Liver (tissue), 3 donors: ENCODE data around the gene PPDPF.

Experiments
- FOXA1 ChIP-seq: IDR thresholded peaks from 2 replicates; pipeline ENCODE4 v1.6.1; 2016; ENCODE audit warnings: antibody characterized with exemption
- GABPA ChIP-seq, 2 donors: IDR thresholded peaks in 1 of 2; conservative IDR thresholded peaks in 1 of 2; 2 replicates each; pipeline ENCODE4 v1.6.1; 2016; ENCODE audit warnings: antibody characterized with exemption in 2 of 2, mild to moderate bottlenecking in 1 of 2, moderate library complexity in 1 of 2
- HNF4A ChIP-seq, 2 donors: conservative IDR thresholded peaks; 2 replicates each; pipeline ENCODE4 v1.6.1; 2016; ENCODE audit warnings: antibody characterized with exemption in 2 of 2, mild to moderate bottlenecking in 2 of 2
- HNF4G ChIP-seq: IDR thresholded peaks from 2 replicates; pipeline ENCODE4 v1.6.1; 2016; ENCODE audit warnings: antibody characterized with exemption
- RAD21 ChIP-seq, 2 donors: IDR thresholded peaks; 2 replicates each; pipeline ENCODE4 v1.6.1; 2016; ENCODE audit warnings: antibody characterized with exemption in 2 of 2, mild to moderate bottlenecking in 2 of 2
- YY1 ChIP-seq: IDR thresholded peaks from 2 replicates; pipeline ENCODE4 v1.6.1; 2016; ENCODE audit warnings: antibody characterized with exemption, mild to moderate bottlenecking
- TF ChIP-seq, protein P1 (sequence below): fragments of 150-350 bp; IDR thresholded peaks from 2 replicates; pipeline ENCODE4 v1.5.1; 2017; ENCODE audit warnings: improper control_type of control experiment, low read depth, low read length; ENCODE audit not compliant: missing input control
- TF ChIP-seq, protein P2 (sequence below): IDR thresholded peaks from 2 replicates; pipeline ENCODE4 v1.6.1; 2016; ENCODE audit warnings: antibody characterized with exemption
- TF ChIP-seq, protein P3 (sequence below): IDR thresholded peaks from 2 replicates; pipeline ENCODE4 v1.6.1; 2016; ENCODE audit warnings: antibody characterized with exemption, mild to moderate bottlenecking
- TF ChIP-seq, protein P4 (sequence below): IDR thresholded peaks from 2 replicates; pipeline ENCODE4 v1.6.1; 2016; ENCODE audit warnings: antibody characterized with exemption
- donor health status: healthy.
- donor health status: healthy.

DNA sequence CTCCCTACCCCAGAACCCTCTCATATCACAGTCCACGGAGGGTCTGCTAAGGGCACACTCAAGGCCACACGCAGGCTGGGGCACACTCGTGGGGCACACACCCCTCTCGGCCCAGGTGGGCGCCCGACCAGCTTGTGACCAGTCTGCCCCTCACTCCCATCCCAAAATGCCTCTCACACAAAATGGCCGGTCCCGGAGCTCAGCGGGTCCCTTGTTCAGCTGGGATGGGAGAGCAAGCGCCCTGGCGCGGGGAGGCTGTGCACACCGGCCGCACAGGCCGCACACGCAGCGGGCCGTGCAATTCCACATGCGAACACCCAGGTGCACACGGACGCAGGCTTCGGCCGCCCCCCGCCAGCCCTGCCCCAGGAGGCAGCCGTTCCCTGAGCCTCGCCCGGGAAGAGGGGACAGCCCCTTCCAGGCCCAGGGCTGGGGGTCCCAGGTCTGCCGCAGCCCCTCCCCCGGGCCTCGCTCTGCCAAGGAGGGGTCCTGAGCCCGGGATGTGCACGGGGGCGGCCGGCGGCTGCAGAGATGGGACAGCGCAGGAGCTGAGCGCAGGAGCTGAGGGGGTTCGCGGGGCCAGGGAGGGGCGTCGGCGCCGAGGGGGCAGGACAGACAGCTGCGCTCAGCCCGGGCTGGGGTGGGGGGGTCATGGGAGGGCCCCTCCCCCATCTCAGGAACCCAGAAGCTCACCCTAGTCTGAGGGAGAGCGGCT is 49.4 kb upstream of the PPDPF start:
- TF ChIP-seq GABPA (IDR thresholded peaks at IDR 0.05 in 1 of 2, conservative IDR thresholded peaks at IDR 0.05 in 1 of 2) (no peak), RAD21 (IDR thresholded peaks at IDR 0.05) (no peak), HNF4G (no peak), YY1 (no peak), HNF4A (conservative IDR thresholded peaks at IDR 0.05) (no peak), FOXA1 (no peak)
- TF ChIP-seq, protein P1, sequence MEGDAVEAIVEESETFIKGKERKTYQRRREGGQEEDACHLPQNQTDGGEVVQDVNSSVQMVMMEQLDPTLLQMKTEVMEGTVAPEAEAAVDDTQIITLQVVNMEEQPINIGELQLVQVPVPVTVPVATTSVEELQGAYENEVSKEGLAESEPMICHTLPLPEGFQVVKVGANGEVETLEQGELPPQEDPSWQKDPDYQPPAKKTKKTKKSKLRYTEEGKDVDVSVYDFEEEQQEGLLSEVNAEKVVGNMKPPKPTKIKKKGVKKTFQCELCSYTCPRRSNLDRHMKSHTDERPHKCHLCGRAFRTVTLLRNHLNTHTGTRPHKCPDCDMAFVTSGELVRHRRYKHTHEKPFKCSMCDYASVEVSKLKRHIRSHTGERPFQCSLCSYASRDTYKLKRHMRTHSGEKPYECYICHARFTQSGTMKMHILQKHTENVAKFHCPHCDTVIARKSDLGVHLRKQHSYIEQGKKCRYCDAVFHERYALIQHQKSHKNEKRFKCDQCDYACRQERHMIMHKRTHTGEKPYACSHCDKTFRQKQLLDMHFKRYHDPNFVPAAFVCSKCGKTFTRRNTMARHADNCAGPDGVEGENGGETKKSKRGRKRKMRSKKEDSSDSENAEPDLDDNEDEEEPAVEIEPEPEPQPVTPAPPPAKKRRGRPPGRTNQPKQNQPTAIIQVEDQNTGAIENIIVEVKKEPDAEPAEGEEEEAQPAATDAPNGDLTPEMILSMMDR = no peak
- TF ChIP-seq, protein P2, sequence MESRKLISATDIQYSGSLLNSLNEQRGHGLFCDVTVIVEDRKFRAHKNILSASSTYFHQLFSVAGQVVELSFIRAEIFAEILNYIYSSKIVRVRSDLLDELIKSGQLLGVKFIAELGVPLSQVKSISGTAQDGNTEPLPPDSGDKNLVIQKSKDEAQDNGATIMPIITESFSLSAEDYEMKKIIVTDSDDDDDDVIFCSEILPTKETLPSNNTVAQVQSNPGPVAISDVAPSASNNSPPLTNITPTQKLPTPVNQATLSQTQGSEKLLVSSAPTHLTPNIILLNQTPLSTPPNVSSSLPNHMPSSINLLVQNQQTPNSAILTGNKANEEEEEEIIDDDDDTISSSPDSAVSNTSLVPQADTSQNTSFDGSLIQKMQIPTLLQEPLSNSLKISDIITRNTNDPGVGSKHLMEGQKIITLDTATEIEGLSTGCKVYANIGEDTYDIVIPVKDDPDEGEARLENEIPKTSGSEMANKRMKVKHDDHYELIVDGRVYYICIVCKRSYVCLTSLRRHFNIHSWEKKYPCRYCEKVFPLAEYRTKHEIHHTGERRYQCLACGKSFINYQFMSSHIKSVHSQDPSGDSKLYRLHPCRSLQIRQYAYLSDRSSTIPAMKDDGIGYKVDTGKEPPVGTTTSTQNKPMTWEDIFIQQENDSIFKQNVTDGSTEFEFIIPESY = no peak
- TF ChIP-seq, protein P3, sequence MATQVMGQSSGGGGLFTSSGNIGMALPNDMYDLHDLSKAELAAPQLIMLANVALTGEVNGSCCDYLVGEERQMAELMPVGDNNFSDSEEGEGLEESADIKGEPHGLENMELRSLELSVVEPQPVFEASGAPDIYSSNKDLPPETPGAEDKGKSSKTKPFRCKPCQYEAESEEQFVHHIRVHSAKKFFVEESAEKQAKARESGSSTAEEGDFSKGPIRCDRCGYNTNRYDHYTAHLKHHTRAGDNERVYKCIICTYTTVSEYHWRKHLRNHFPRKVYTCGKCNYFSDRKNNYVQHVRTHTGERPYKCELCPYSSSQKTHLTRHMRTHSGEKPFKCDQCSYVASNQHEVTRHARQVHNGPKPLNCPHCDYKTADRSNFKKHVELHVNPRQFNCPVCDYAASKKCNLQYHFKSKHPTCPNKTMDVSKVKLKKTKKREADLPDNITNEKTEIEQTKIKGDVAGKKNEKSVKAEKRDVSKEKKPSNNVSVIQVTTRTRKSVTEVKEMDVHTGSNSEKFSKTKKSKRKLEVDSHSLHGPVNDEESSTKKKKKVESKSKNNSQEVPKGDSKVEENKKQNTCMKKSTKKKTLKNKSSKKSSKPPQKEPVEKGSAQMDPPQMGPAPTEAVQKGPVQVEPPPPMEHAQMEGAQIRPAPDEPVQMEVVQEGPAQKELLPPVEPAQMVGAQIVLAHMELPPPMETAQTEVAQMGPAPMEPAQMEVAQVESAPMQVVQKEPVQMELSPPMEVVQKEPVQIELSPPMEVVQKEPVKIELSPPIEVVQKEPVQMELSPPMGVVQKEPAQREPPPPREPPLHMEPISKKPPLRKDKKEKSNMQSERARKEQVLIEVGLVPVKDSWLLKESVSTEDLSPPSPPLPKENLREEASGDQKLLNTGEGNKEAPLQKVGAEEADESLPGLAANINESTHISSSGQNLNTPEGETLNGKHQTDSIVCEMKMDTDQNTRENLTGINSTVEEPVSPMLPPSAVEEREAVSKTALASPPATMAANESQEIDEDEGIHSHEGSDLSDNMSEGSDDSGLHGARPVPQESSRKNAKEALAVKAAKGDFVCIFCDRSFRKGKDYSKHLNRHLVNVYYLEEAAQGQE = no peak
- TF ChIP-seq, protein P4, sequence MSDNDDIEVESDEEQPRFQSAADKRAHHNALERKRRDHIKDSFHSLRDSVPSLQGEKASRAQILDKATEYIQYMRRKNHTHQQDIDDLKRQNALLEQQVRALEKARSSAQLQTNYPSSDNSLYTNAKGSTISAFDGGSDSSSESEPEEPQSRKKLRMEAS = no peak
